GM18505 (cell line): Measurements from ENCODE around the gene DAP.

Experiments
- ATAC-seq: cut with Tn5 transposase; IDR thresholded peaks from one replicate; pipeline ENCODE4 v1.9.1; 2021; ENCODE audit not compliant: unreplicated experiment
- POLR2A ChIP-seq: IDR thresholded peaks from 4 replicates; pipeline ENCODE4 v1.6.1; 2011; ENCODE audit warnings: borderline replicate concordance; ENCODE audit not compliant: insufficient read depth, insufficient read length; ENCODE audit errors: extremely low read depth

DAP gene

GRCh38 chr5:10735569-10736276 lies 25.3 kb downstream of the DAP start:
- no peak for TF ChIP-seq POLR2A
- ATAC-seq, result peak; percentile 77

GRCh38 chr5:10734832-10735523 lies 26.1 kb downstream of the DAP start:
- ATAC-seq, result no peak
- no peak for TF ChIP-seq POLR2A

GRCh38 chr5:10734037-10734709 lies 26.9 kb downstream of the DAP start:
- ATAC-seq, result no peak
- TF ChIP-seq POLR2A, result no peak

GRCh38 chr5:10733426-10733825 lies 27.6 kb downstream of the DAP start:
- ATAC-seq, result no peak
- TF ChIP-seq POLR2A, result no peak

GRCh38 chr5:10731913-10732312 lies 29.1 kb downstream of the DAP start:
- no peak for ATAC-seq
- TF ChIP-seq POLR2A, result no peak

- no peak for TF ChIP-seq POLR2A
- no peak for ATAC-seq
Observed at GRCh38 chr5:10730043-10730351, 31.0 kb downstream of the DAP start.

GRCh38 chr5:10729320-10730042 lies 31.6 kb downstream of the DAP start:
- ATAC-seq, result no peak
- TF ChIP-seq POLR2A, result no peak

- no peak for TF ChIP-seq POLR2A
- no peak for ATAC-seq
Observed at GRCh38 chr5:10728679-10729078, 32.4 kb downstream of the DAP start.

GRCh38 chr5:10727861-10728260 lies 33.2 kb downstream of the DAP start:
- no peak for ATAC-seq
- no peak for TF ChIP-seq POLR2A

- peak; percentile 84 for ATAC-seq
- no peak for TF ChIP-seq POLR2A
Observed at GRCh38 chr5:10726913-10727517, 34.0 kb downstream of the DAP start.

- no peak for ATAC-seq
- TF ChIP-seq POLR2A, result no peak
Observed at GRCh38 chr5:10726179-10726912, 34.7 kb downstream of the DAP start.

- no peak for ATAC-seq
- TF ChIP-seq POLR2A, result no peak
Observed at GRCh38 chr5:10725636-10726035, 35.4 kb downstream of the DAP start.
